GM21619 (cell line): Measurements from ENCODE around the gene CAPSL.
"Not testable (repeated sequence)": the region's sequence is repeated elsewhere in the genome, so short reads cannot be mapped to it uniquely, and the experiment has no call there.

Experiments used
- ATAC-seq: cut with Tn5 transposase; IDR thresholded peaks from one replicate; pipeline ENCODE4 v1.9.1; 2021; ENCODE audit not compliant: unreplicated experiment

CAPSL gene

DNA sequence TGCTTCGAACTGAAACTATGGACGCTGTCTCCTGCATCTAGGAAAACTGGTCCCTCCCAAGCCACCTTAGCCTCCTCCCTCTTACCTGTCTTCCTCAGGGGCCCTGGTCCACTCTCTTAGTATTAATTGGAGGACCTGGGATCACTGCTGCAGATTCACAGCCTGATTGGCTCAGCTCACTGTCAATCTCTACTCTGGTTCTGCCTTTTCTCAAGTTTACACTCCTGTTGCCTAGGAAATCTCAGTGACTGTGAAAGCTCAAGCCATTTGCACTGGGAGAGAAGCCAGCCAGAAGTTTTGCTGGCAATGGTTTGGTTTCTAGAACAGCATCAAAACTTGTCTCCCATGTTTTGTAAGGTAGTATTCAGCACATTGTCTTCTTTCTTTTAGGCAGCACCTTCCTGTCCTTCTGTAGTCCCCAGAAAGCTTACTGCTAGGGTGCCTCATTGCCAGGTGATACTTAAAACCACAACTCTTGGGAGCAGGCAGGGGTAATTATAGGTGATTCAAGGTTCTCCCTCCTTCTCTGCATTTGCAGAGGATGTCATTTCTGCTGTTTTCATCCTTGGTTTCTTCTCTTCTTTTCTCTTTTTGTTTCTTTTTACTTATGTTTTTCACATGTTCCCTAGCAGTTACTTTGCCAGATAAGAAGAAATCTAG, at the start of gene CAPSL:
Gene CAPSL, minus strand, starts transcription at position 55 of the 660 bp plus-strand sequence. CDS start 17,502 bp downstream, outside the sequence.
- ATAC-seq: no peak

- ATAC-seq: no peak
These were observed 49.4 kb upstream of the CAPSL start for GRCh38 chr5:35987776-35988175.

- ATAC-seq: no peak
These were observed 41.3 kb upstream of the CAPSL start for GRCh38 chr5:35979715-35980114.

GRCh38 chr5:35976859-35977258, 38.4 kb upstream of the CAPSL start:
- ATAC-seq: not testable (repeated sequence)

GRCh38 chr5:35974570-35974969, 36.1 kb upstream of the CAPSL start:
- no peak for ATAC-seq

GRCh38 chr5:35971878-35972210, 33.4 kb upstream of the CAPSL start:
- no peak for ATAC-seq

DNA sequence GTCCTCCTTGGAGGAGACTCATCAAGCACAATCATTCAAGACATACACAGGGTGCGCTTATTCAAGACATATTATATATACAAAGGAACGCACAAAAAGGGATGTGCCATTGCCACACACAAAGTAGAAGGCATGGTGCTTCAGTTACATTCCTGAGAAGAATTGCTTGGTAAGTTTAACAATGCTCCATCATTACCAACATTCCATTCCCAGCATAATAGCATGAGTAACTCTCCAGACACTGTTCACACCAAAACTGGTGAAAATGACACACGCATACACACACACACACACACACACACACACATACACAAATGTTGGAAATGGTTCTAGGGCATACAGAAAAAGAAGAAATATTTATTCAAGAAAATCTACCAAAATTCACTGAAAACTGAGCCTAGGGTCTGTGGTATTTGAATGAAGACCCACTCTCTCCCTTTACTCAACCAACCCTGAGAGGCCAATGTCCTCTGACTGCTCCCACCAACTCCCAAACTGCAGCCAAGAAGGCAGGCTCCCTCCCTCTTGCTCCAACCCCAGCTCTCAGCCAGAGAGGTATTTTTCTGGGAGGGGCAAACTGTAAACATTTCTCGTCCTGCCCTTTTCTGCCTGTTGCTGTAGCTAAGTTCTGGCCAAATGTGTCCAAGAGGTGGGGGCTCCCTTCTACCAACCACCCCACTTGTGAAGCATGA, 32.9 kb upstream of the CAPSL start:
- no peak for ATAC-seq

- ATAC-seq: no peak
These were observed 25.0 kb upstream of the CAPSL start for GRCh38 chr5:35963381-35963843.

DNA sequence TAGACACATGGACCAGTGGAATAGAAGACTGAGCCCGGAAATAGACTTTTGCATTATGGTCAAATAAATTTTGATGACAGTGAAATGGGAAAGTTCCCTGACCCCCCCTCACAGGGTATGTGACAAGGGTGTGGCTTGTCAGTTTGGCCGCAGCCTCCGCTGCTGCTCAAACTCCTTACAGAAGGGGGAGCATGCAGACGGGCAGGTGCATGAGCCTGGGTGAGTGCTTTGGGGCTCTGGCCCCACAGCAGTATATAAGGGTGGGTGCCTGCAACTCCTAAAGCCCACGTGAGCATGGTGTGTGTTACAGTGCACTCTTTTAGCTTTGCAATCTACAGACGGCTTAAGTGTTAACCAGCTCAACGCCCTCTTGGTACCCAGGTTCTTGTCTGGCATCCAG, 21.9 kb upstream of the CAPSL start:
- ATAC-seq: no peak

GRCh38 chr5:35956429-35956828, 18.0 kb upstream of the CAPSL start:
- ATAC-seq: no peak

- ATAC-seq: no peak
These were observed 15.8 kb upstream of the CAPSL start for GRCh38 chr5:35954175-35954574.

DNA sequence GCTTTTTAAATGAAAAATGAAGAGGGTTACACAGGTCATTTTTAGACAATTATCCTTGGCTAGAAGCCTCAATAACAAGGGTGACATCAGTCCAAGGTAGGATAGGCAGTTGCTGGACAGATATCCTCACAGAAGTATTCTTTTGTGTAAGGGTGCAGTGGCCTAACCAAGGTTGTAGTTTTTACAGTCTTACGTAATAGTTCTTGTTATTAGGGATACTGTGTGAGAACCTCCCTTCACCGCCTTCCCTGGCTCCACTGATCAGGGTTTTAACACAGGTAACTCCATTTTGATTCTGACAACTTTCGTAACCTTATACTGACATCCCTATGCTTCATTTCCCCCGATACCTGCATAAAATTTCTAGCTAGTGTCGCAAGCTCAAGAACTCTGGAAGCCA, 8.7 kb upstream of the CAPSL start:
- ATAC-seq: no peak

DNA sequence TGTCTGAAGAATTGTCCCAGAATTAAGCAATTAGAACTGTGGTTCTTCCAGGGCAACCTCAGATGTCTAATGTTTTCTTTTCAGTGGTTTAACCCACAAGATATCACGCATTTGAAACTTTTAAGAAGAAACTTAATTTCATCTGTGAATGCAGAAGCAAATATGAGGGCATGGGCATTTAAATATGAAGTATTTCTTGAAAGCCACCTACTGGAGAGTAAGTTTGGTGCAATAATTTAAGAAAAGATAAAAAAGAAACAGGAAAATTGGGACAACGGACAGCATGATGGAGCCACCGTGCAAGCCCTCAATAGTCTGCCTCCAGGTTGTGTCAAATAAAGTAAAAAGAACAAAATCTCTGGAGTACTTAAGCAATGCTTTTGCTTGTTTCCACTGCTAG, 1.2 kb upstream of the CAPSL start:
- no peak for ATAC-seq

DNA sequence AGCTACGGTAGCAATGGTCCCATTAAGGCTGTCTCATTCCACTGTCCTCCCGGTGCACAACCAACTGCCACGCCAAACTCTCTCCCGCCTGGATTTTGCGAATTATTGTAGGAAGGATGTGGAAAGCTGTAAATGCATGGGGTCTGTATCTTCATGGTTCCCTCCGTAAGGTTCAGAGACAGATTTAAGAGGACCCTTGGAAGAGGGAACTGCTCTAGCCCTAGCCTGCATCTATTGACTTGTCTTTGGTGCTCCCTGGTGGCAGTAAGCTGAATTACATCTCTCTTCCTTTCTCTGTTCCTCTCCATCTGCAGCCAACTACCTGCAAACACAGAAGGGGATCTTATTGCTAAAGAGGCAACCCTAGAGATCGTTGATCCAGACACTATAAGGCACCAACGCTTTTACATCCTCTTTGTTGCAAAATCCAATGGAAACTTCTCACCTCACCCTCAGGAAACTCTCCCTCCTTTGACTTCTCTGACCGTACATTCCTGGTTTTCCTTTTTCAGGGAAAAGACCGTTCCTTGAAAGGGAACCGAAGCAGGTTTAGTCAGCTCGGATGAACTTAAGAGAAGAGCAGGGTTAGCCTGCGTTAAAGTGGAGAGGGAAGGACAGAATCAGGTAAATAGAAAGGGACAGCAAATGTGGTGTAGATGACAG, 11.9 kb downstream of the CAPSL start:
- ATAC-seq: peak; percentile 60

GRCh38 chr5:35924950-35925722, 13.3 kb downstream of the CAPSL start:
- peak; percentile 70 for ATAC-seq

GRCh38 chr5:35924122-35924949, 14.1 kb downstream of the CAPSL start:
- ATAC-seq: no peak

DNA sequence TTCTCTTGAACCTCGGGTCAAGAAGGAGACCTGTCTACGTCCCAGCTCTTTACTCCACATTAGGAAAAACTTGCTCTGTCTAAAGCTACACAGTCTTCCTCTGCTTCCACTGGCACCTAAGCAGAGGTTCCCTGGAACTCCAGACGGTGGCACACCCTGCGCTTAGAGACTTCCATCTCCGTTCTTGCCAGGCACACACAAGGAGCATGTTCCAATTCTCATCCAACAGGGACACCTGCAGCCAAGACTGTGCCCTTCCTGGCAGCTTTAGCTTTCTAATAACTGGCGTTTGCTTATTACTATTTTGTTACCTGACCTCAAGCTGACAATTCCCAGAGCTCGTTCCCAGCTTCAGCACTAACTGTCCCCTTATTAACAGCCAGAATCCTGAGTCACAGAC, 16.0 kb downstream of the CAPSL start:
- no peak for ATAC-seq

DNA sequence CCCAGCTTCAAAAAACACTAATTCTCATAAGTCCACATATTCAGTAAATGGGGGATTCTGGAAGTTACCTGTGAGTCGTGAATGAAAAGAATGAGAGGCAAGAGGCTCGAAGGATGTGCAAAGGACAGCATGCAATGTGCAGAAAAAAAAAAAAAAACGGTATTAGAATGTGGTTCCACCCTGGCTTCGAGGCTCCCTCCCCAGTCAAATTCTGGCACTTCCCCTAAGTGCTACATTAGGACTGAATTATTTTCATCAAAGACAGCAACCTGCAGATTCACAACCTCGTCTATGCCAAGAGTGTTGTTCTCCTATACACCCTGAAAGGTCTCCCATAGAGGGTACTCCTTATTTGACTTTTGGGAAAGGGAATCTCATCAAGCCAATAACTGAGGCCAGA, 16.5 kb downstream of the CAPSL start:
- no peak for ATAC-seq

GRCh38 chr5:35920890-35921289, 17.5 kb downstream of the CAPSL start:
- ATAC-seq: no peak

GRCh38 chr5:35919191-35919590, 19.2 kb downstream of the CAPSL start:
- ATAC-seq: no peak

DNA sequence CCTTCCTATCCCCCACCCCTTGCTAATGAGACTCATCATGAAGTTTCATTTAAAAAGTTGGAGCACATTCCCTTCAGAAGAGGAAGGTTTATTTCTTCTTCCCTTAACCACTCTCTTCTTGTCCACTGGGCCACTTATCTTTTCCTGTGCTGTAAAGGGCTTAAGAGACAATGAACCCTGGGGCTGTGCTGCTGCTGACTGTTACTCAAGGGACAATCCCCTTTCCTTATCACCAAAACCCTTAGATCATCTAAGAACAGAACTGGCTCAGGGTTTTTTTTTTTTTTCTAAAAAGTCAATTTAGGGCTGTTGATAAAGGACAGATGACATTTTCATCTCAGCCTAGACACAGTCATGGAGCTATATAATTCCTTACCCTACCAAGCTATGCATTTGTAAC, 29.6 kb downstream of the CAPSL start:
- ATAC-seq: no peak
